ENCODE measurements around the gene CRMP1.
"Not testable (repeated sequence)": the region's sequence is repeated elsewhere in the genome, so short reads cannot be mapped to it uniquely, and the experiment has no call there.

The CRMP1 gene

DNA sequence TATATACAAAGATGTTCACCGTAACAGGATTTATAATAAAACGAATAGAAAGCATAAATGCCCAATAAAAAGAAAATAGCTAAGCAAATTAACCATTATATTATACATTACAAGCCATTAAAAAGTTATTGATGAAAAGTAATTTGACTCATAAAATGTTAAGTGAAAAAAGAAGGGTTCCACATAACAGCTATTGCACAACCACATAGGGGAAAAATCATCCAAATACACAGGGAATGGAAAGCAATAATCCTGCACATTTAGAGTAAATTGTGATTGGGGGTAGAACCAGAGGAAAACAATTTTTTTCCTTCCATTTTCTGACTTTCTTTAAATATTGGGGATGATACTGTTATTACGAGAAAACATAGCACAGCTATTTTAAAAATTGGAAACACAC lies 38.0 kb downstream of the CRMP1 start:
- no peaks in the 10 kb centered on the region for H3K9me3 ChIP-seq (ENCODE audit: control insufficient read depth, insufficient read depth, low read depth, low read length)
- no peak overlapping the region for H3K4me3 ChIP-seq (ENCODE audit: low read depth, low read length)
- no peak overlapping the region for H3K9ac ChIP-seq (ENCODE audit: low read length)
- H3K36me3 ChIP-seq (ENCODE audit: control insufficient read depth, insufficient read depth, low read length): peaks cover 87% of the 10 kb centered on the region
- no peaks in the 10 kb centered on the region for H3K27me3 ChIP-seq (ENCODE audit: control insufficient read depth, insufficient read depth, low read length)
- H3K27ac ChIP-seq (ENCODE audit: low read depth, low read length): no peak overlapping the region
- H3K4me1 ChIP-seq (ENCODE audit: control insufficient read depth, insufficient read depth, low read length): no peaks in the 10 kb centered on the region

- H3K4me1 ChIP-seq (ENCODE audit: control insufficient read depth, insufficient read depth, low read length): no peaks in the 10 kb centered on the region
- no peak overlapping the region for H3K9ac ChIP-seq (ENCODE audit: low read length)
- no peak overlapping the region for H3K4me3 ChIP-seq (ENCODE audit: low read depth, low read length)
- H3K36me3 ChIP-seq (ENCODE audit: control insufficient read depth, insufficient read depth, low read length): peaks cover 90% of the 10 kb centered on the region
- no peak overlapping the region for H3K27ac ChIP-seq (ENCODE audit: low read depth, low read length)
- no peaks in the 10 kb centered on the region for H3K9me3 ChIP-seq (ENCODE audit: control insufficient read depth, insufficient read depth, low read depth, low read length)
- no peaks in the 10 kb centered on the region for H3K27me3 ChIP-seq (ENCODE audit: control insufficient read depth, insufficient read depth, low read length)
Observed at GRCh38 chr4:5852523-5853202, 40.2 kb downstream of the CRMP1 start.

DNA sequence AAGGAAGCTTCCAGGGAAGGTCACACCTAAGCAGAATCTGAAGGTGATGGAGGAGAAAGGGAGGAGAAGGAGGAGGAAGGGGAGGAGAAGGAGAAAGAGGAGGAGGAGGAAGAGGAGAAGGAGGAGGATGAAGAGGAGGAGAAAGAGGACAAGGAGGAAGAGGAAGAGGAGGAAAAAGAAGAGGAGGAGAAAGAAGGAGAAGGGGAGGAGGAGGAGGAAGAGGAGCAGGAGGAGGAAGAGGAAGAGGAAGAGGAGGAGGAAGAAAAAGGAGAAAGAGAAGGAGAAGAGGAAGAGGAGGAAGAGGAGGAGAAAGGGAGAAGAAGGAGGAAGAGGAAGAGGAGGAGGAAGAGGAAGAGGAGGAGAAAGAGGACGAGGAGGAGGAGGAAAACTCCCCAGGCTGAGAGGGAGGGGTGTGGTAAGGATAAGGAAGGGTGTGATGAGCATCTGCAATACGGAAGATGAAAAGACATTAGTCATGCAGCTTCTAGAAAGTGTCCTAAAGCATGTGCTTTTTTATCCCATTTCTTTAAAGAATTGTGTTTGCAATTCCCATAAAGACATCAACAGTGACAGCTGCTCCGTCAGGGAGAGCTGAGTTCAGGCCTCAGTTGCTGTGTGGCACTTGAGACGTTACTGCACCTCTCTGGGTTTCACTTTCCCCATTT lies 41.1 kb downstream of the CRMP1 start:
- Histone ChIP-seq H3K27me3 (ENCODE audit: control insufficient read depth, insufficient read depth, low read length) (no peaks in the 10 kb centered on the region), H3K4me3 (ENCODE audit: low read depth, low read length) (no peak overlapping the region), H3K4me1 (ENCODE audit: control insufficient read depth, insufficient read depth, low read length) (no peaks in the 10 kb centered on the region), H3K9me3 (ENCODE audit: control insufficient read depth, insufficient read depth, low read depth, low read length) (no peaks in the 10 kb centered on the region), H3K9ac (ENCODE audit: low read length) (no peak overlapping the region), H3K36me3 (ENCODE audit: control insufficient read depth, insufficient read depth, low read length) (peaks cover 92% of the 10 kb centered on the region), H3K27ac (ENCODE audit: low read depth, low read length) (no peak overlapping the region)

DNA sequence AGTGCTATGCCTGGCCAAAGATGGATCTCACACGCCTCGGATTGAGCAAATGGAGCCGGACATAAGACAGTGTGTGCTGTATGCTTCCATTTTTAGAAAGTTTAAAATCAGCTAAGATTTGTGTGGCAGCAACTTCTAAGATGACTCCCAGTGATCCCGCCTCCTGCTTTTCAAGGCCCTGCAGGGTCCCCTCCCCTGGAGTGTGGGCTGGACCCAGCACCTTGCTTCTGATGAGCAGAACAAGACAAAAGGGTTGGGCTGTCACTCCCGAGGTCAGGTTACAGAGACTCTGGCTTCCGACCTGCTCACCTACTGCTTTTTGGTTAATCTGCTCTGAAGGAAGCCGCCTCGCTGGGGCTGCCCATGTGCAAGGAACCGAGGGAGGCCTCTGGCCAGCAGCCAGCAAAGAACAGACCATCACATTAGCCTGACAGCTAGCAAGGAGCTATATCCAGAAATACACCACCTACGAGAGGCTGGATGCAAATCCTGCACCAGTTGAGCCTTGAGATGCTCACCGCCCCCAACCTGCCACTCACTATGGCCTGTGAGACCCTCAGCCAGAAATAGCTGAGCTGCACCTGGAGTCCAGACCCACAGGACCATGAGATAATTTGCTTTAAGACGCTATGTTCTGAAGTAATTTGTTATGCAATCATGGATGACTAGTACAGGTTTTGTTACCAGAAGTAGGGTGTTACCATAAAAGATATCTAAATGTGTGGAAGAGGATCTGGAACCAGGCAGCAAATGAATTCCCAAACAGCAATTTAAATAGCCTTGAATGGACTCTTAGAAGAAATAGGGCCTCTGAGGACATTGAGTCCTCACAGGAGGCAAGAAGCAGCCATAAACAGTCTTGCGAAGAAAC lies 47.6 kb downstream of the CRMP1 start:
- peaks cover 83% of the 10 kb centered on the region for H3K36me3 ChIP-seq (ENCODE audit: control insufficient read depth, insufficient read depth, low read length)
- H3K9ac ChIP-seq (ENCODE audit: low read length): peak overlapping the region; percentile 26
- no peak overlapping the region for H3K27ac ChIP-seq (ENCODE audit: low read depth, low read length)
- no peaks in the 10 kb centered on the region for H3K9me3 ChIP-seq (ENCODE audit: control insufficient read depth, insufficient read depth, low read depth, low read length)
- 0 out of 2 replicates have a peak, but pooled peaks cover 6% of the 10 kb centered on the region for H3K4me1 ChIP-seq (ENCODE audit: control insufficient read depth, insufficient read depth, low read length)
- no peak overlapping the region for H3K4me3 ChIP-seq (ENCODE audit: low read depth, low read length)
- H3K27me3 ChIP-seq (ENCODE audit: control insufficient read depth, insufficient read depth, low read length): no peaks in the 10 kb centered on the region

- H3K9ac ChIP-seq (ENCODE audit: low read length): no peak overlapping the region
Observed at GRCh38 chr4:5843573-5844530, 49.0 kb downstream of the CRMP1 start.

GRCh38 chr4:5842456-5842855 lies 50.4 kb downstream of the CRMP1 start:
- Histone ChIP-seq H3K4me3 (ENCODE audit: low read depth, low read length) (no peak overlapping the region), H3K27me3 (ENCODE audit: control insufficient read depth, insufficient read depth, low read length) (no peaks in the 10 kb centered on the region), H3K4me1 (ENCODE audit: control insufficient read depth, insufficient read depth, low read length) (0 out of 2 replicates have a peak, but pooled peaks cover 6% of the 10 kb centered on the region), H3K9ac (ENCODE audit: low read length) (no peak overlapping the region), H3K27ac (ENCODE audit: low read depth, low read length) (no peak overlapping the region), H3K9me3 (ENCODE audit: control insufficient read depth, insufficient read depth, low read depth, low read length) (no peaks in the 10 kb centered on the region), H3K36me3 (ENCODE audit: control insufficient read depth, insufficient read depth, low read length) (peaks cover 81% of the 10 kb centered on the region)

More at GRCh38 chr4:5843573-5844530, 49.0 kb downstream of the CRMP1 start:
- Histone ChIP-seq H3K4me3 (ENCODE audit: low read depth, low read length) (no peak overlapping the region), H3K36me3 (ENCODE audit: control insufficient read depth, insufficient read depth, low read length) (peaks cover 82% of the 10 kb centered on the region), H3K27me3 (ENCODE audit: control insufficient read depth, insufficient read depth, low read length) (no peaks in the 10 kb centered on the region), H3K27ac (ENCODE audit: low read depth, low read length) (no peak overlapping the region), H3K9me3 (ENCODE audit: control insufficient read depth, insufficient read depth, low read depth, low read length) (no peaks in the 10 kb centered on the region), H3K4me1 (ENCODE audit: control insufficient read depth, insufficient read depth, low read length) (0 out of 2 replicates have a peak, but pooled peaks cover 6% of the 10 kb centered on the region)

DNA sequence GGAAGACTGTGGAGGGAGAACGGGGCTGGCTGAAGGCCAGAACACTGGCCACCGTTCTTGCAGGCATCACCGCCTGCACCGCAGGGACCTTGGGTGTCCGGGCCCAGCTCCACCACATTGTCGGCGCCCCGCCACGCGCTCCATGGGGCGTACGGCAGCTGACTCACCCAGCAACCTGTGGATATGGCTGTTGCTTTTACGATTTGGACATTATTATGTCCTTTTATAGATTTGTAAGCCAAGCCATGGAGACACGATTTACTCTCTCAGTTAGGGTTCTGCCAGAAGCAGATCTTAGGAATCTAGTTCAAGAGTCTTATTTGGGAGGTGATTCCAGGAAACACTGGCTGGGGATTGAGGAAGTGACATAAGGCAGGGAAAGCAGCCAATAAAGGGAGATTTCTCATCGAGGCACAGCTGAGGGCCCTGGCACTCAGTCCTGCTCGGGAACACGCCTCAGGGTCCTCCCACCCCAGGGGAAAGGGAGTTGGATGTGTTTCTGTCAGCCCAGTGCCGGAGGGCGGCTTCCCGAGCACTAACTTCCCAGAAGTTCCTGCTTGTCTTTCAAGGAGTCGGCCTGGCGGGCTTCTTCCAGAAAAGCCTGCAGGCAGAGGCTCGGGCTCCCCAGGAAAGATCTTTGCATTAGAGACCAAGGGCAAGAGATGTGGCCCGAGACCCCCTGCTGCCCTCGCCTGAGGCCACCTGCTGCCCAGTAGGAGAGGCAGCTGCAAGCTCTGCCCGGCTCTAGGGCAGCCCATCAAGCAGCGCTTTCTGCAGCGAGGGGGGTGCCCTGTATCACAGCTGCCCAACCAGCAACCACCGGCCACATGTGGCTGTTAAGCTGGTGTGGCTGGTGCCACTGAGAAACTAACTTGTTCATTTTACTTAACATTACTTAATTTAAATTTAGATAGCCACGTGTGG lies 52.9 kb downstream of the CRMP1 start:
- H3K9me3 ChIP-seq (ENCODE audit: control insufficient read depth, insufficient read depth, low read depth, low read length): no peaks in the 10 kb centered on the region
- H3K9ac ChIP-seq (ENCODE audit: low read length): no peak overlapping the region
- H3K36me3 ChIP-seq (ENCODE audit: control insufficient read depth, insufficient read depth, low read length): peaks cover 88% of the 10 kb centered on the region
- no peaks in the 10 kb centered on the region for H3K4me1 ChIP-seq (ENCODE audit: control insufficient read depth, insufficient read depth, low read length)
- H3K4me3 ChIP-seq (ENCODE audit: low read depth, low read length): no peak overlapping the region
- no peaks in the 10 kb centered on the region for H3K27me3 ChIP-seq (ENCODE audit: control insufficient read depth, insufficient read depth, low read length)
- H3K27ac ChIP-seq (ENCODE audit: low read depth, low read length): no peak overlapping the region

- Histone ChIP-seq H3K9me3 (ENCODE audit: control insufficient read depth, insufficient read depth, low read depth, low read length) (no peaks in the 10 kb centered on the region), H3K4me3 (ENCODE audit: low read depth, low read length) (no peak overlapping the region), H3K4me1 (ENCODE audit: control insufficient read depth, insufficient read depth, low read length) (no peaks in the 10 kb centered on the region), H3K27me3 (ENCODE audit: control insufficient read depth, insufficient read depth, low read length) (no peaks in the 10 kb centered on the region), H3K9ac (ENCODE audit: low read length) (no peak overlapping the region), H3K36me3 (ENCODE audit: control insufficient read depth, insufficient read depth, low read length) (peaks cover 88% of the 10 kb centered on the region), H3K27ac (ENCODE audit: low read depth, low read length) (no peak overlapping the region)
Observed at GRCh38 chr4:5839332-5839731, 53.6 kb downstream of the CRMP1 start.

- not testable (repeated sequence) for H3K9ac ChIP-seq (ENCODE audit: low read length); H3K27ac ChIP-seq (ENCODE audit: low read depth, low read length); H3K4me3 ChIP-seq (ENCODE audit: low read depth, low read length); H3K4me1 ChIP-seq (ENCODE audit: control insufficient read depth, insufficient read depth, low read length); H3K9me3 ChIP-seq (ENCODE audit: control insufficient read depth, insufficient read depth, low read depth, low read length); H3K27me3 ChIP-seq (ENCODE audit: control insufficient read depth, insufficient read depth, low read length)
- peaks cover 88% of the 10 kb centered on the region for H3K36me3 ChIP-seq (ENCODE audit: control insufficient read depth, insufficient read depth, low read length)
Observed at GRCh38 chr4:5837483-5837882, 55.4 kb downstream of the CRMP1 start.

Measured in HUES6 (cell line).